NCI-H1417 (cell line): Measurements from ENCODE around the gene RRP15.

Experiments
- DNase-seq, 3 experiments: peaks; one replicate each; lab custom pipeline; 2025; lab: John Stamatoyannopoulos, UW

RRP15 gene, protein sequence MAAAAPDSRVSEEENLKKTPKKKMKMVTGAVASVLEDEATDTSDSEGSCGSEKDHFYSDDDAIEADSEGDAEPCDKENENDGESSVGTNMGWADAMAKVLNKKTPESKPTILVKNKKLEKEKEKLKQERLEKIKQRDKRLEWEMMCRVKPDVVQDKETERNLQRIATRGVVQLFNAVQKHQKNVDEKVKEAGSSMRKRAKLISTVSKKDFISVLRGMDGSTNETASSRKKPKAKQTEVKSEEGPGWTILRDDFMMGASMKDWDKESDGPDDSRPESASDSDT

DNA sequence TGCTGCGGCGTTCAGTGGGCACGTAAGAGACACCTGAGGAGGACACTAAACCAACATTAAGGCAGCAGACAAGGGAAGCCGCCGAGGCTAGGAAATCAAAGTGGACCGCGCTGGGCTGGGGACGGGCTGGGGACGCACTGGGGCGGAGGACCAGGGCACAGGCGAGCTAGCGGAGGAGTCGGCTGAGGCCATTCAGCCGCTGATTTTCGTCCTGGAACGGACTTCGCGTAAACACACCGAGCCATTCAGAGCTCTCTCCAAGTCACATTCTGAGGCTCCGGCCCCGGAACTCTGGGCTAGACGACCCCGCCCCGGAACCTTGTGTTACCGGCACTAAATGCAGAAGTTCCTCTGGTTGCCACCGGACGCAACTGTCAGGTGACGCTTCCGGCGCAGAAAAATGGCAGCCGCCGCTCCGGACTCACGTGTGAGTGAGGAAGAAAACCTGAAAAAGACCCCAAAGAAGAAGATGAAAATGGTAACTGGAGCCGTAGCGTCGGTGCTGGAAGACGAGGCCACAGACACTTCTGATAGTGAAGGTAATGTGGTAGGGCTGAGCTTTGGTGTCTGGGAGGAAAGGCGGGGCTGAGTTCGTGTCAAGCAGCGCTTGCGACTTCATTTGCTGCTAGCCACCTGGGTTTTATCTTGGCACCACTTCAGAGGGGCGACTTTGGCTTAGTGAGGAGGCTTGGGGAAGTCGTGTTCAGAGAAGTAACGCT, at the start of gene RRP15:
RRP15 (plus strand) TSS at position 377 of the 719 bp plus-strand sequence; CDS start at position 401, 24 bp downstream.
- peak; percentile 83 to 94 (median 88) for DNase-seq

DNA sequence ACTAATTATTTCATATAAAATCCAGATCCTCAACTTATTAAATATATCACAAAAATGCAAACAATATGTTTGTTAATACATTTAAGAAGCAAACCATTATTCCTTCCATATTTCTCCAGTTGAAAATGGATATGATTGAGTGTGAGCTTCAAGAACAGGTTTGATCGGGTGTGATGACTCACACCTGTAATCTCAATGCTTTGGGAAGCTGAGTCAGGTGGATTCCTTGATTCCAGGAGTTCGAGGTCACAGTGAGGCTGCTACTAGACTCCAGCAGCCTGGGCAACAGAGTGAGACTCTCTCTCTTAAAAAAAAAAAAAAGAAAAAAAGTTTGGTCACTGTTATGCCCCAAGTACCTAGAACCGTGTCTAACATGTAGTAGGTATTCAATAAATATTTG, 42.9 kb upstream of the RRP15 start:
- DNase-seq = no peak

DNA sequence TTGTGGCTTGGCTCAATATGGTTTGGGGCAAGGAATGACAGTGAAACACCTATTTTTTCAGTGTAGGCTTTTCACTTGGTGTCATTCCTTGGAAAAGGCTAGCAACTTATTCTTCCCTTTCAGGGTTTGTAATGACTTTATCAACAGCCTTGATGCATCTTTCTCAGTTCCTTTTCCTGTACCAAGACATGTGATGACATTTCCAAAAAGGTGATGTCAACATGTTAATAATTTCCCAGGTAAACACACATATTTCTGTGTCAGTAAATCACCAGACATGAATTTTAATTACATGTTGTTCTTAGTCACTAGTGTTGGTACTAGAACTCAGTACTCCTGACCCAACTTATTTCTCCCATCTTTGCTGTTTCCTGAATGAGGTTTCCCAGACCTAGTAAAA, 37.8 kb upstream of the RRP15 start:
- no peak for DNase-seq

DNA sequence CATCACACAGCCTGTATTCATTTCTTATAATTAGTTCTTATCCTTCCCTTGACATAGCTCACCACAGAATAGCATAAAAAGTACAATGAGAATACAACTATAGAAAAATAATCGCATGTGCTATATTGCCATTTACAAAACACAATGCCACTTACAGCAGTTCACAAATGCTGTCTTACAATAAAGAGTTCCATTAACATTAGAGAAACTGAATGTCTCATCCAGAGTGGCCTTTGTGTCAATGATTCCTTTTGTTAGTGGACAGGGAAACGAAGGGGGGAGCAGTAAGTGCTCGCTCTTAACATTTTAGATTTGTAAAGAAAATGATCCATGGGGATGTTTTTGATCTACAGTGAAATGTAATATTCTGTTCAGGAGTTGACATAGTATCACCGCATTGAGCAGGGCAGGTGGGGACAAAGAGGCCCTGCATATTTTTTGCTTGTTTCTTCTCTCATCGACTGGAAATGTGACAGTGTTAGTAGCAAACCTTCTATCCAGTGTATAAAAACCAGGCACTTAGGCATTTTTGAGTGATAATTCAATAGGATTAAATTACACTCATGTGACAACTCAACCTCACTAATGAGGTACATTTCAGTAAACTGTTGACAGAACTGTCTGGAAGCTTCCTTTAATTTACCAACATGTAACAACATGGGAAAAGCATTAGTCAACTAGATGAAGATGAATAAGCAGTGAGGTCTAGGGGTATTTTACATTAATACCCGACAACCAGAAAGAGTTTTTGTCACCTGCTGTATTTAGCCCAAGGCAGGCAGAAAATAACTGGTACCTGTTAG, 35.6 kb upstream of the RRP15 start:
- DNase-seq = peak; percentile 22 to 80 (median 33)

DNA sequence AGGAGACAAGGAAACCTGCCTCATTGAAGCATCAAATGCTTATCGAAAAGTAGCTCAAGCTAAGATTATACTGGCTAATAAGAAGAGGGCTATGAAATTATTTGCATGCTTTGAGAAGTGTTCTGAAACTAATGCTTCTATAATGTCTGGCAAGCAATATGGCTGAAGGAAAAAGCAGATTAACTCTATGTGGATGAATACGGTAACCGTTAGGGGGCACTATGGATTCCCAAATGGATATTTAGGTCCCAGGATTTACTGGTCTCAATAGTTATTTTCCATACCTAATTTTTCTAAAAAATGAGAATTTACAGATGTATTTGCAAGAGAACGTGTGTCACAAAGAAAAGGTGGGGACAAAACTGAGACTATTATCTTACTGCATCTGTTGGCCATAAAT, 34.6 kb upstream of the RRP15 start:
- DNase-seq = no peak

DNA sequence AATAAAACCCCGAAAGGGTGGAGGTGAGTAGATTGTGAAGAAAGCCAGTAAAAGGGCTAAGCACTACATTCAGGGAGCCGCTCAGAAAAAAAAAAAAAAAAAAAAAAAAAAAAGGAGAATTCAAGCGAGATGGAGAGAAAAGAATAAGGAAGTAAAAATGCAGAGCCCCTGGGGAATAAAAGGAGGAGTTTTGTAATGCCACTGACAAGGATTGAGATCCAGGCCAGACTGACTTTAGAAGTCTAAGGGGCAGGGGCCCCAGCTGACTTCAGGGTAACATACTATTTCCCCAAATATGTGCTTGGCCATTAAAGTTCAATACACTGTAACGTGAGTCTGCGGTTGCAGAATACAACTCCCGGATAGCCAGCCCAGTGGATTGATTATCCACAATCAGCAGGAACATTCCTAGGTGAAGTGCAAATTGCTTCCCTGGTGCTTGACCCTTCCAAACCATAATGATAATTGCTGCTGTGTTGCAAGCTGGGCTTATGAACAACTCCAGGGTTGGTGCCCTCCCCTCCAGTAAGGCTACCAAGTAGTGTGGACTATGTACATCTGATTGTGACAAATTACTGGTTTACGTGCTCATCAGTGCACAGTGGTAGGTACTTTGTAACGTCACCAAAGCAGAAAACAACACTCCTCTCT, 30.7 kb upstream of the RRP15 start:
- DNase-seq = peak in 2 of 3 experiments; percentile 43 to 86

DNA sequence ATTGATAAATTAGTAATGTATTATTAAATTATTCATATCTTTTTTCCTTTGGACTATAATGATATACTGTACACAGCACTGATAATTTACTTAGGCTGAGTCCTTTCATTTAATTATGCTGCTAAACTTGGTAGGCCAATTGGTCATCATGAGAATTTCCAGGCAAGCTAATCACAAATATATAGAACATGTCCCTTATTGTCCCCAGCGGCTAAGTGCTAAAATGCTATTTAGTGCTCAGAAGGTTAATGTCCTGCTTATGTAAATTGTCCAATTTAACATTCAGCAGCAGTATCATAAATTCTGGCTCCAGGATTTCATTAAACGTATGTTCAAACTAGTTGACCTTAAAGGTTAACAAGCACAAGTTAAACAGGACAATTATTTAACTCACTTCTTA, 30.0 kb upstream of the RRP15 start:
- peak in 2 of 3 experiments; percentile 5 to 66 for DNase-seq

DNA sequence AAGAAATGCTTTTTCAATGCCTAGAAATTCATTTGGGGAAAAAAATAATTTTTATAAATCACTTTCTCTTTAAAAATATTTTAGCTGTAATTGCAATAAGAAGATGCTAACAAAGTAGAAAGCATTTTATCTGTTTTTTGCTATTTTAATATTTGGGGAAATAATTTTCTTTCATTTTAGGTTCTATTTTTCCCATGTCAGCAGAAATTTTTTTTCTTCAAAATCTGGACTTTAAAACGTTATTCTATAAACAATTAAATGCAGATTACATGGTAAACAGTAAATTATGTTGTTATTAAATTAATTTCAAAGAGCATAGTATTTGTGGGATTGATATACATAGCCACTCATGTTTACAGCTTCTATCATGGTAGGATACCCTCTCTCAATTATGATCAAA, 27.7 kb upstream of the RRP15 start:
- DNase-seq = no peak

DNA sequence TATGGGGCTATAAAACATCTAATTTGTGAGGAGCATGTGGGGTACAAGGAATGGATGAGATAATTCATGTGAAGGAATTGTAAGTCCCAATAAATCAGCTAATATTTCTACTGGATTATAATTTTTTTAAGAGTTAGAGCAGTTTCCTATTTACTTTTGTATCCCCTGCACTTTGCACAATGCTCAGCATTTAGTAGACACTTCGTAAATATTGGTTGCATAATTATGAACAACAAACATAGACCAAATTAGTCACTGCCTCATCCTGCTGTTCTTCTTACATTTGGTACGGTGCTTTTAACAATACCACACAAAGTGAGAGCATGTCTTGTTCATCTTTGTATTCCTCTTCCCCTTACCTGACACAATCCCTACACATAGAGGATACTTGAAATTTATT, 27.1 kb upstream of the RRP15 start:
- no peak for DNase-seq

DNA sequence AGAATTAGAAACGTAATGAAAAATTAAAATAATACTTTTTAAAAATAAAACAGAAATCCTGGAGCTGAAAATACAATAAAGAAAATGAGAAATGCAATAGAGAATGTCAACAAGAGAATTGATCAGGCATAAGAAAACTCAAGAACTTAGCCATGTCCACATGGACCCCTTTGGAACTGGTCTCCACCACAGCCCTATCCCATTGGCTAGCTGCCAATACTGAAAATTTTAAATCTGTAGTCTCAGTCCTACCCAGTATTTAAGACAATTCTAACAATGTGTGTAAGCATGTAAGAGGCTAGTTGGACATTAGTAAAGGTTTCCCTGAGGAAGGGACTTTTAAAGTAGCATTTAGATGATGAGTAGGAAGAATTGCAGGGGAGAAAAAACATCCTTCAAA, 25.8 kb upstream of the RRP15 start:
- no peak for DNase-seq

DNA sequence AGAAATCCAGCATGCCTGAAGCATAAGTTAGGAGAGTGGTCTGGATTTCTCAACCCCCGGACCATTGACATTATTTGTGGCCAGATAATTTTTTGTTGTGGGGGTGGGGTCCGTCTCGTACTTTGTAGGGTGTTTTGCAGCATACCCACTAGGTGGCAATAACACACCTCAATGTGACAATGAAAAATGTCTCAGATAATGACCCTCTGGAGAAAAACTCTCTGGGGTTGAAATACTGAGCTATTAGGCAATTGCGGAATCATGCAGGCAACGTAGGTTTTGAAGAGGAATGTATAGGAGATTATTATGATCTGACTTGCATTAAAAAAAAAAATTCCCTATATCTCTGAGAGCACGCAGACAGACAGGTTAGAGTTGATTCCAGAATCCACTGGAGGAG, 25.3 kb upstream of the RRP15 start:
- DNase-seq = peak in 1 of 3 experiments; percentile 17

DNA sequence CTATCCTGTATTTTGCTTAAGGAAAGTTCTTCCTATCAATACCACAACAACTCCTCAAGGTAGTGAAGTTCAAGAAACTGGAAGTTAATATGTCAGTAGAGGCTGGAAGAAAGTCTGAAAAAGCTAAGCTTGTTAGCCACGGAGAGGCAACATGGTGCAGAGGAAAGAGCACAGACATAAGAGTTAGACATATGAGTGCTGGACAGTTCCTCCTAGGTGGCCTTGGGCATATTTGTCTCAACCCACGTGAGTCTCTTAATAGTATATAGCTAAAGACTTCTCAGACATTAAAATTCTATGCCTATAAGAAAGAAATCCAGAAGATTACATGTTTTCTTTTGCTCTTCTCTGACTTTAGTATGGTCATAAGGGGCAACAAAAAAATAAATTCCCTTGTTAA, 22.8 kb upstream of the RRP15 start:
- no peak for DNase-seq

DNA sequence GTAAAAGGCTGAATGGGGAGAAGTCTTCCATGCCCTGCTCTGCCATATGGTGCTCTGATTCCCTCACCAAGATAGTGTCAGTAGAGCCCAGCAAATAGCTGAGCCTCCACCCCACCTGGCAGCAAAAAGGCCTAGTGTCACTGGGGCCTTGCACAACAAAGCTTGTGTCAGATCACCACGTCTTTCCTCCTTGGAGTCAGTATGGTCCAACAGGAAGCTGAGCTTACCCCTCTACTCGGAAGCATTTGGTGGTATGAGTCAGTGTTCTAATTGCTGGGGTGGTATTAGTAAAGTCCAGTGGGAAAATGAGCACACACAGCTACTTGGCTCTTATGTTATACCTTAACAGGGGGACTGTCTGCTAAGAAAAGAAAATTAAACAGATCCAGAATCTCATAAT, 18.7 kb upstream of the RRP15 start:
- DNase-seq = no peak

DNA sequence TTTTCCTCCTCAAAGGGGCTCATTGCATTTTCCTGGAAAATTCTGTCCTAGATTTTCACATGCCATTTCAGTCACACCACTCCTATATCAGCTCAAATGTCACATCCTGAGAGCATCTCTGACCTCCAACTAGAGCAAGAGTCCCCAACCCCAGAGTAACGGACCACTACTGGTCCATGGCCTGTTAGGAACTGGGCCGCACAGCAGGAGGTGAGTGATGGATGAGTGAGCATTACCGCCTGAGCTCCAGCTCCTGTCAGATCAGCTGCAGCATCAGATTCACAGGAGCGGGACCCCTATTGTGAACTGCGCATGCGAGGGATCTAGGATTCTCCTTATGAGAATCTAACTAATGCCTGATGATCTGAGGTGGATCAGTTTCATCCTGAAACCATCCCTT, 12.7 kb upstream of the RRP15 start:
- DNase-seq = no peak

DNA sequence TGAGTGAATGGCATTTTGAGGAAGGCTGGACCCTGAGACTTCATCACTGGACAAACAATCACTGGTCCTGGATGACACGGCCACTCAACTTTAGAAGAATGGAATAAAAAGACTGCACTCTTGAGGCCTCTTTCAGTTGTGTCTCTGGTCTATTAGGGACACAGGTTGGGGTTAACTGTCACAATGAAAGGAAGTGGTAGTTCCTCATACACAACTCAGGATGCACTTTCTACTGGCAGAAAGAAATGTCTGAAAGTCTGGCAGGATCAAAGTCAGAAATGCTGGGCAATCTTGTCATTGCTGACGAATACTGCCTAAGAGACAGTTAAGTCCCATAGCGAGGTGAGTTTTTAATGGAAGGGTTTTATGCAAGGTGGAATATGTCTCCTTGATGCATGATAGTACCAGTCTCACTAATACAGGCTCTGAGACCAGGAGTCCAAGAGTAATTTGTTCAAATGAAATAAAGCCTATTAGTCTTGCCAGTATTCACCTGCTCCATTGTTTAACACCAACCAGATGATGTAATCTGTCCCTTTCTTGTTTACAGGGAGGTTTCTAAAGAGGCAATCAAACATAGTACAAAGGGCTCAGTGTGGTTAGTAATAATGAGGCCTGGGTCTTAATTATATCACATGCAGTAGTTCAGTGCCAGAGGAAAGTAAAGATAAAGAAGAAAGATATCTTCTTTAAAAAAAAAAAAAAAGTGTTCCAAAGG, 11.2 kb upstream of the RRP15 start:
- DNase-seq = peak in 2 of 3 experiments; percentile 54 to 90

DNA sequence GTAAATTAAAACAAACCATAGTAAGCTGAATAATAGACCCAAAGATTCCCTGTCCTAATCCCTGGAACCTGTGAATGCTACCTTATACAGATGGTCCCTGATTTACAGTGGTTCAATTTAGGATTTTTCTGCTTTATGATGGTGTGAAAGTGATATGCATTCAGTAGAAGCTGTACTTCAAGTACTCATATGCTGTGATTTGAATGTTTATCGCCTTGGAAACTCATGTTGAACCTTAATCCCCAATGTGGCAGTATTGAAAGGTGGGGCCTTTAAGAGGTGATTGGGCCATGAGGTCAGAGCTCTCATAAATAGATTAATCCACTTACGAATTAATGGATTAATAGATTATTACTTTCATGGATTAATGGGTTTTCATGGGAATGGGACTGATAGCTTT, 10.6 kb upstream of the RRP15 start:
- peak in 1 of 3 experiments; percentile 29 for DNase-seq

DNA sequence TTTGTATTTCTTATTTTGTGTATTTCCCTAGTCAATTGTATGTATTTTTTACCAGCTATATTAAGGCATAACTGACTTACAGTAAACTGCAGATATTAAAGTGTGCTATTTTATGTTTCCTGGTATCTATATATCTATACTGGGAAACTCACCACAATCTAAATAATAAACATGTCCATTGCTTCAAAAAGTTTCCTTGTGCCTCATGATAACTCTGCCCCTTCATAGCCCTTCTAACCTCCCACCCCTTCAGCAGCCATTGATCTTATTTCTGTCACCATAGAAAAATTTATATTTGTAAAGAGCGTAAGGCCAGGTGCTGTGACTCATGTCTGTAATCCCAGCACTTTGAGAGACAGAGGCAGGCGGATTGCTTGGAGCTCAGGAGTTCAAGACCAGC, 9.3 kb upstream of the RRP15 start:
- no peak for DNase-seq

DNA sequence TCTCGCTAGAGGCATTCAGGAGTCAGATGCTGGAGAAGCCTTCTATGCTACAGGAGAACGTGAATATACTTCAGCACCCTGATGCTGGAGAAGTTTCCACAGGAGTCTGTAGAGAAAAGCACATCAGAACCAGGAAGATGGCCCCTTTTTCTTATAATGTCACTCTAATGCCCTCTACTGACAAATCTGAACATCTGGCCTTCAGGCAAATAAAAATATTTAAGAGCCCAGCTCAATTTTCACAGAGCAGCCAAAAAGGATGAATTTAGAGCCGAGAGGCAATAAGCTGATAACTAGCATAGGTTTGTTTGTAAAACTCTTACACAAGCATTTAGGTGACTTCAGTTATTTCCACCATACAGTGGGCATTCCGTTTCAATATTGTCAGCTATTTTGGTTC, 3.8 kb upstream of the RRP15 start:
- no peak for DNase-seq

DNA sequence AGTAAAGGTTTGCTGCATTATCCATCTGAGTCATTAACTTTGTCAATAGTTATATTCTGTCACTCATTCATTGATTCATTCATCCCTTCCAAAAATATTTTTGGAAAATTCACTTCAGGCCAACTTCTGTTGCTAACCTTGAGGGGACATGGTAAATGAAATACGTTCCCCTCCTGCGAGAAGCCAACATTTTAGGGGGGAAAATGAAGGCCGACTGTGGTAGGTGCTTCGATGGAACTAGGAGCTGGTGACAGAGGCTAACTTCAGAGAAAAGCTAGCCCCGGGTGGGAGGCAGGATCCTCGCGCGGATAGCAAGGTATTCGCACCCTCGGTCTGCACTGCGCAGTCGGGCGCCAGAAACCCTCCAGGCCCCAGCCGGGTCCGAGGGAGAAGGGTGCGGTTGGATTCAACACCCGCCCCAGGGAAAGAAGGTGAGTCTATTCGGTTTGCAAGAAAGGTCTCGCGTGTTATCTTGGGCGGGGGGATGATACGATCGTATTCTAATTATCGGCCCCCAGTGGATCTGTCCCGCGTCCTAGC, 646 bp upstream of the RRP15 start:
- DNase-seq = no peak

DNA sequence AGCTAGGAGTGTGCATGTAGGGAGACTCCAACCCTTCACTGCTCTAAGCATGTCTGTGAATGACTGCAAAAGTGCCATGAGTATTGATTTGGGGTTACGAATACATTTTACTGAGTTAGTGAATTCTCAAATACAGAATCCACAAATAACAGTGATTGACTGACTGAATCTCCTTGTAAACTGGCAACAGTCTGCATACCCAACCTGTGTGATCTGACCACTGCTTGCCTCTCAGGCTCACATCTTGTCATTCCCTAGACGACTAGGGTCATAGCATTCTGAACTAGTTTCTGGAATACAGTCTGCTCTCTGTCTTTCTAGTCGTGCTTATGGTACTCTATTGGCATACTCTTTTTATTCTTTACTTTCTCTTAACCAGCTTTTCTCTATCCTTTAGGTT, 7.4 kb downstream of the RRP15 start:
- DNase-seq = no peak

DNA sequence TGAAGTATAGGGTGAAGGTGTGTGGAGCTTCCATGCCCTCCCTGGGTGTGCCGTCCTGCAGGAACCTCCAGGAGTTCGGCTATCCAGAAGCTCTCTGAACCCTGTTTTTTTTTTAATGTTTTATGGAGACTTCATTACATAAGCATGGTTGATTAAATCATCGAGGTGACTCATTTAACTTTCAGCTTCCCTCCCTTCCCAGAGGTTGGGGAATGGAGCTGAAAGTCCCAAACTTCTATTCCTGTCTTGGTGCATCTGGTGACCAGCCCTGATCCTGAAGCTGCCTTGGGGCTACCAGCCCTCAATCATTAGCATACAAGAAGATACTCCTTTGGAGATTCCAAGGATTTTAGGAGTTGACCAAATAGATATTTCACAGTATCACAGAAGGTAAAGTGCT, 9.5 kb downstream of the RRP15 start:
- no peak for DNase-seq
